Measurements from ENCODE around the gene CRYZL1.

- no peak for TF ChIP-seq EZH2 (IDR thresholded peaks at IDR 0.05; ENCODE audit: borderline replicate concordance, low read depth, low read length, poor library complexity, severe bottlenecking)
- no peak for TF ChIP-seq CTCF (conservative IDR thresholded peaks at IDR 0.05; ENCODE audit: low read depth, low read length)
These were observed 23.1 kb downstream of the CRYZL1 start for GRCh38 chr21:33618407-33618806.
